Activated T-cell treated with anti-CD3 and anti-CD28 coated beads for 1 hour (primary cell): ENCODE measurements around the gene EFR3B.
"Not testable (repeated sequence)": the region's sequence is repeated elsewhere in the genome, so short reads cannot be mapped to it uniquely, and the experiment has no call there.

ENCODE experiments used
- DNase-seq: peaks from one replicate; pipeline ENCODE4 v3.0.0-alpha.2; 2020; ENCODE audit warnings: low read depth

The EFR3B gene

GRCh38 chr2:25105336-25106085 is 63.6 kb downstream of the EFR3B start:
- DNase-seq: no peak

- DNase-seq: no peak
Observed at GRCh38 chr2:25109822-25110221, 67.9 kb downstream of the EFR3B start.

- DNase-seq: no peak
Observed at GRCh38 chr2:25112113-25112512, 70.2 kb downstream of the EFR3B start.

DNA sequence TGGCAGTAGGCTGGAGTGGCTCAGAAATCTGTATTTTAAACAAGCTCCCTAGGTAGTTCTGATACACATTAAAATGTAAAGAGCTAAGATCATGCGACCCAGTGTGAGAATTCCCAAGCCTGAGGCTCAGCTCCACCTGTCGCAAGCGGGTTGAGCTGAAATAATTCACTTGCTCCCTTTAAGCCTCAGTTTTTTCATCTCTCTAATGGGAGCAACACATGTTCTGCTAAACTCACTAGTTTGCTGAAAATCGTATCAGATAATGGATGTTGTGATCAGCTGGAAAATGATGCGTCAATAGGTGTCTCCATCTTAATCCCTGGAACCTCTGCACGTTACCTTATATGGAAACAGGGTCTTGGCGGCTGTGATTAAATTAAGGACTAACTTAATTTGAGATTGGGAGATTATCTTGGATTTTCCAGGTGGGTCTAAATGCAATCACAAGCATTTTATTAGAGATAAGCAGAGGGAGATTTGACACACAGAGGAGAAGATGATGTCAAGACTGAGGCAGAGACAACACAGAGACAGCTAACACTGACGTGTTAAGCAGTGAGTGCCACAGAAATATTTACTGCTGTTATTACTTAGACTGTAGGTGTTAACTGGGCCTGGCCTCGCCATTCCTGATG is 73.5 kb downstream of the EFR3B start:
- no peak for DNase-seq

- no peak for DNase-seq
Observed at GRCh38 chr2:25115902-25116301, 74.0 kb downstream of the EFR3B start.

GRCh38 chr2:25116956-25117355 is 75.1 kb downstream of the EFR3B start:
- DNase-seq: no peak

- no peak for DNase-seq
Observed at GRCh38 chr2:25119263-25119662, 77.4 kb downstream of the EFR3B start.

DNA sequence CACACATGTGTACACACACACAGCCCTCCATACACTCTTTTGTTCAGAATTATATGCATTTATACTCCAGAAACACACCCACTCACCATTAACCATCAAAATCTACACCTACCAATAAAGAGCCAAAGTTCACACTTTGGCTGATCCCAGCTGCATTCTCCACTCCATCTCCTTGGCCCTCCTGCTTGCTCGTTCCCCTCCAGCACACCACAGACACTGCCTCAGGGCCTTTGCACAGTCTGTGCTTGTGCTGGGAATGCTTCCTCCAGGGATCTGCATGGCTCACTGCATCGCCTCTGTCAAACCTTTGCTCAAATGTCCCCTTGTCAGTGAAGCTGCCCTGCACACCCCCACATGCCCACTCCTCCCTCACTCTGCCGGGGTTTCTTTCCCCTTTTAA is 80.5 kb downstream of the EFR3B start:
- no peak for DNase-seq

DNA sequence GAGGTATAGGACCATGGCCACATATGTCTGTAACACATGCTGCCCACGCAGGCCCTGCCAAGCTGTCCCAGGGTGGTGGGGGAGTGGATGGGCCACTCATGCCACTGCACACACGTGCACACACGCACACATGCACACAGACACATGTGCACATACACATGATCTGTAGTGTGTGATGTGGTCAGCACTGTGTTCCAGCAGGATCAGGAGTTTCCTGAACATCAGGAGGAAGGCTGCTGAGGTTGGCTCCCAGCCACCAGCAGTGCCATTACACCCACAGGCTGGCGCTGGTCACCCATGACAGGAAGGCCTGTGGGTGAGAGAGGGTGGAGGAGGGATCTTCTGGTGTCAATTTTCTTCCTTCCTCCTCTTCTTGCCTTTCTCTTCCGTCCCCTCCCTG is 81.8 kb downstream of the EFR3B start:
- no peak for DNase-seq

- DNase-seq: no peak
Observed at GRCh38 chr2:25125189-25125588, 83.3 kb downstream of the EFR3B start.

DNA sequence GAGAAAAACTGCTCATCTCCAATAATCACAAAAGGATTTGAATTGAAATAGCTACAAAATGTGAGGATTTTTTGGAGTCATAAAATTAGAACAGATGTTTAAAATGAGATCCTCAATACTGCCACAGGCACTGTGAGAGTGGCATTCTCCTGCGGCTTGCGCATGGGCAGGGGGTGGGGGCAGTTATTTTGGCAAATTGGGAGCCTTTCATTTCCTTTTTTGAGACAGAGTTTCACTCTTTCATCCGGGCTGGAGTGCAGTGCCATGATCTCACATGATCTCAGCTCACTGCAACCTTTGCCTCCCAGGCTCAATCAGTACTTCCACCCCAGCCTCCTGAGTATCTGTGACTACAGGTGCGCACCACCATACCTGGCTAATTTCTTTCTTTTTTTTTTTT is 84.1 kb downstream of the EFR3B start:
- no peak for DNase-seq

DNA sequence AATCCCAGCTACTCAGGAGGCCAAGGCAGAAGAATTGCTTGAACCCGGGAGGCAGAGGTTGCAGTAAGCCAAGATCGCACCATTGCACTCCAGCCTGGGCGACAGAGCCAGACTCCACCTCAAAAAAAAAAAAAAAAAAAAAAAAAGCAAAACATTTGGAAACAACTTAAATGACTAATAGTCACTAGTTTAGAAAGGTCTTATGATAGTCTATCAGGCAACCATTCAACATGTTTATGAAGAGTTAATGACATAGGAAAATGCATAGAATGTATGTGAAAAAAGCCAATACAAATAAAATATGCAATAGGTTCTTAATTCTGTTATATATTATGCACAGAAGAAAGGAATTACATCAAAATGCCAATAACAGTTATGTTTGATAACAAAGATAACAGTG is 85.2 kb downstream of the EFR3B start:
- not testable (repeated sequence) for DNase-seq

DNA sequence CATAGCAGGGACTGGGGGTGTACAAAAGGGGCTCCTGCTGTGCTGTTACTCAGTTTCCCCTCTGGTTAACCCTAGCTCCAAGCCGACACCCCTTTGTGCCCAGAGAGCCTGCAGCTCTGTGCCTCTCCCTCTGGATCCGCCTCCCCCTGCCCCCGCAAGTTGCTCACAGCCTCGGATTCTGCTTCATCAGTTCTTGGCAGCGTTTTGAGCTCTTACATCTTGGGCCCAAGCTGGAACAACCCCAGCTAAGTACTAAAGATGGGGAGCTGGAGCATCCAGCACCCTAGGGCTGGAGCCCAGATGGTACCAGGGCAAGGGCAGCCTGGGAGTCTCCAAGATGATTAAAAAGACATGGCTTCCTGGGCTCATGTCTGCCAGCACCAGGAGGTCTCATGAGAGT is 85.8 kb downstream of the EFR3B start:
- no peak for DNase-seq

DNA sequence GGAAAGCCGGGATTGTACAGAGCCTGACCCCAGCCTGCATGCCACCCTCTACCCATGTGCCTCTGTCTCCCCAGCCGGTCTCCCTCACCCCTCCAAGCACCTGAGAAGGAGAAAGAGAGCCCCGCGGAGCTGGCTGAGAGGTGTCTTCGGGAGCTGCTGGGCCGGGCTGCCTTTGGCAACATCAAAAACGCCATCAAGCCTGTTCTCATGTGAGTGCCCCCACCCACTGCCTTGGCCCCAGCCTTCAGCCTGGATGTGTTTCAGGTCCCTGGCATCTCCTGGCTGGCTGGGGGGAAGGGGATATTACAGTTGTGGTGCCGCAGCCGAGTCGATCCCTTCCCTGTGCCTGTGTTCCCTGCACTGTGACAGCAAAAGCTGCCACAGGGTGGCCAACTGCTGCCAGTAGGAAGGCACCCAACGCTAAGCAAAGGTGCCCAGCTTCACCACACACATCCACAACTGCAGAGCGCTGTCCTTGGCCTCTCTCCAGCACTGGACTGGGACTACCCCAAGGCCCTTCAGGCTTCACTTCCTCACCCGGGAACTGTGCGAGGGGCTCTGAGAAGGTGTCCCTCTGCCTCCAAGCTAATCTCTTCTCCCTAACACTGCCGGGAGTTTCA is 88.1 kb downstream of the EFR3B start:
- DNase-seq: no peak

GRCh38 chr2:25131253-25131566 is 89.3 kb downstream of the EFR3B start:
- no peak for DNase-seq

DNA sequence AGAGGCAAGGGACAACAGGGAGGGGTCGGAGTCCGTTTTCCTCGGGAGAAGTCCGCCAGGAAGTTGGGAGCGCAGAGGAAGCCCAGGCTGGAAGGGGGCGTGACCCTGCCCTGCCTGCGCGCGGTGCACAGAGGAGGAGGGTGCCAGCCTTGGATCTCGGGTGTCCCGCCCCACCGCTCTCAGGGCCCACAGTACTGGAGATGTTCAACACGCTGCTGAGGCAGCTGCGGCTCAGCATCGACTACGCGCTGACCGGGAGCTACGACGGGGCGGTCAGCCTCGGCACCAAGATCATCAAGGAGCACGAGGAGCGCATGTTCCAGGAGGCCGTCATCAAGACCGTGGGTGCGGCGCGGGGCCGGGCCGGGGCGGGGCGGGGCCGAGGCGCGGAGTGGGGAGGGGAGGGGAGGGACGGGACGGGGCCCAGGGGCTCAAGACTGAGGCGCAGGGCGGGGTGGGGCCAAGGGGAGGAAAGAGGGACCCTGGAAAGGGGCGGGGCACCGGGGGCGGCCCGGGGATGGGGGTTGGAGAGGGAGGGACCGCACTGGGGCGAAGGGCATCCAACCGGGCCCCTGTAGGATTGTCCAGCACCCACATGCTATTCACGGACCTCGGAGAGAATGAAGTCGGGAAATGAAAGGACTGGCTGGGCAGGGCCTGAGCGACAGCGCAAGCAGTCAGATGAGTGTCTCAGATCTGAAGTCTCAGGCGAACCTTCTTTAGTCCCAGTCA is 89.9 kb downstream of the EFR3B start:
- DNase-seq: no peak

- DNase-seq: no peak
Observed at GRCh38 chr2:25132299-25132635, 90.4 kb downstream of the EFR3B start.

- DNase-seq: no peak
Observed at GRCh38 chr2:25132693-25133092, 90.8 kb downstream of the EFR3B start.

DNA sequence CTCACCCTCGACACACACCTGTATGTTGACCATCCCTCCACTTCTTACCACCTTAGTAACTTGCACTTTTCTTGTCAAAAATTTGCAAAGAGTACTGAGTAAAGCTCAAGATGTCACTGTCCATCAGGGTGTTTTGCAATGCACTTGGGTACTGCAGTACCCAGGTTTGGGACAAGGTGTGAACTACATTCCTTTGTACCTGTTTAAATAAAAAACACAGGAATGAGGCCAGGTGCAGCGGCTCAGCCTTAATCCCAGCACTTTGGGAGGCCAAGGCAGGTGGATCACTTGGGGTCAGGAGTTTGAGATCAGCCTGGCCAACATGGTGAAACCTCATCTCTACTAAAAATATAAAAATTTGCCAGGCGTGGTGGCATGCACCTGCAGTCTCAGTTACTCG is 98.7 kb downstream of the EFR3B start:
- DNase-seq: not testable (repeated sequence)

DNA sequence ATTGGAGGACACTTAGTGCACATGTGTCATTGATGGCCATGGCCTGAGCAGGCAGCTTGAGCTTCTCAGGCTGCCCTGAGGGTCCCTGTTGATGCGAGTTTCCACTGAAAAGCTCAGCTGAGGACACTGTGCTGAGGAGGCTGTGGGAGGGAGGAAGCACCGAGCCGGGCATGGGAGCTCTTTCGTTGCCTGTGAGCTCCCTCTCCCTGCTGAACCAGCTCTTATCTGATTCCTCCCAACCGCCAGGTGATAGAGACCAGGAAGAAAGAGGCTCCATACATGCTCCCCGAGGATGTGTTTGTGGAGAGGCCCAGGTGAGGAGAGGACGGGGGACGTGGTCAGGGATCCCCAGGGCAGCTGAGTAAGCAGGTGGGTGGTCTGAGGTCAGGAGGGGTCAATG is 99.2 kb downstream of the EFR3B start:
- DNase-seq: no peak

GRCh38 chr2:25145803-25146202 is 103.9 kb downstream of the EFR3B start:
- DNase-seq: no peak

GRCh38 chr2:25146896-25147295 is 105.0 kb downstream of the EFR3B start:
- DNase-seq: no peak

- DNase-seq: no peak
Observed at GRCh38 chr2:25149646-25150045, 107.8 kb downstream of the EFR3B start.
